T47D (cell line): Measurements from ENCODE around the gene DNAAF8.

Experiments used
- DNase-seq, 2 experiments: peaks; one replicate each; pipeline versions ENCODE4 v3.0.0 to v3.0.0-alpha.2; 2011 to 2012; ENCODE audit warnings: low read depth in 1 of 2, low spot score in 1 of 2
- JUND ChIP-seq: IDR thresholded peaks from 2 replicates; pipeline ENCODE4 v1.6.1; 2012; ENCODE audit warnings: low read depth
- in situ Hi-C: cut with HindIII; loops from 2 replicates; pipeline ENCODE4 v1.10.0; 2016; ENCODE audit warnings: low sequenced_read_pairs, low pct_unique_long_range_greater_than_20kb

Gene DNAAF8

DNA sequence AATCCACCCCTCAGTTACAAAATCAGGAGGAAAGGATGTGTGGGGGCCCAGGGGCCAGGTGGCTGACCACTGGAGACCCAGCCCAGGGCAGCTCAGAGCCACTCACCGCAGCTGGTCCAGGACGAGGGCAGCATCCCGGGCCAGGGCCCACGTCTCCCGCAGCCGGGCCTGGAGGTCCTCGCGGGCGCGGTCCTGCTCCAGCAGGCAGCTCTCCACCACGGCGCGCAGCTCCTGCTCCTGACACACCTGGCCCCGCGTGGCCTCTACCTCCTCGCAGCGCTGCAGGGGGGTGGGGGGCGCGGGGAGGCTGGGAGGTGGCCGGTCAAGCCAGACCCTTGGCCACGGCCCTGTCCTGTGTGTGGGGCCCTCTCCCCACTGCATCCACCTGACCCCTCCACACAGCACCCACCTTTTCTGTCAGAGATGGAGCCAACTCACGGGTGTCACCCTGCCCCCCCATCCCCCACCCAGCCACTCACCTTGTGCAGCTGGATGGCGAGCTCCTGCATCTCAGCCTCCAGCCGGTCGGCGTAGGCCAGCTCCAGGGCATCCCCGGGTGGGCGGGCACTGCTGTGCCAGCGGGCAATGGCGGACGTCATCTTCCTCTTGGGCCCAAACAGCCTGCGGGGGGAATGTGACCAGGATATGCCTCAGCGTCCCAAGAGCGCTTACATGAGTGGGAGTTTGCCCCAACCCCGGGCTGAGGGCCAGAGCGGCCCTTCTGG is 35.9 kb upstream of the DNAAF8 start:
- in situ Hi-C loops, result no loop called here
- no peak for TF ChIP-seq JUND
- no peak for DNase-seq

DNA sequence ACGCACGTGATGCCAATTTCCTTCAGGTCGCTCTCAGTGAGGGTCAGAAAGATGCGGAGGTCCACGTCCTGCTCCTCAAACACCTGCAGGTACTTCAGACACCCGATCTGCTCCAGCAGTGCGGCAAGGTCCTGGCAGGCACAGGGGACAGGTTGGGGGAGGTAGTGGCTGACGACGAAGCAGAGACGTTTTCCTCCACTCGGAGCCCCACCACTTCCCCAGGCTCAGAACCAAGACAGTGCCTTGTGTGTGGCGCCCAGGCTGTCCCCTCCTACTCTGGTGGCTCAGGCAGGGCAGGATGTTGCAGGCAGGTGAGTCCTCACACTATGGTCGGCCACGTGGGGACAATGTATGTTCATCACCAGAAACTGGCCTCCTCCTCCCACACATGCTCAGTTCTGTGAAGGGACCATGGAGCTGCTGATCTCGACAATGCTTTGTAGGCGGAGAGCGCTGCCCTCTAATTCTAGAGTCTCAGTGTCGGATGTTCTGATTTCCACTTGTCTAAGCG is 35.2 kb upstream of the DNAAF8 start:
- DNase-seq, result no peak
- TF ChIP-seq JUND, result no peak
- in situ Hi-C loops, result no loop called here

DNA sequence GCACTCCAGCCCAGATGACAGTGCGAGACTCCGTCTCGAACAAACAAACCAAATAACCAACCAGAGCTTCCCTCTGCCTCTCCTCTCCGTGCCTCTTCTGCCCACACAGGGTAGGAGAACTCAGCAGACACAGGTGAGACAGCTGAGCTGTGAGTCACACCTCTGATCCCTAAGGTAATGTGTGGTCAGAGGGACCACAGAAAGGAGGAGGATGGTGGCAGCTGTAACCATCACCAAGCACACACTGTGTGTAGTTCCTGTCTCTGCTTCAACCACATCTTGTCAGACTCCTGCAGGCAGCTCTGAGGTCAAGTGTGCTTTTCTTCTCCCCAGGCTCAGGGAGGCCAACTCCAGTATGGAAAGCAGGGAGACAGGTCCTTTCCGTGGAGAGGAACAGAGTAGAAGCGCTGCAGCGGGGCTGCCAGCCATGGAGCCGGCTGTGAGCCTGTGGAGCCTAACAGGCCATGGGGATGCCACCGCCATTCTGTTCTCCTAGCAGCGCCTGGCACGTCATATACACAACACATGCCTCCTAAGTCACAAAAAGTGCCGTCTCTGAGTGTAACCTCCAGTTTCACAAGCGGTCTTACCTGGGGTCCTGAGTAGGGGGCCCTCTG is 33.8 kb upstream of the DNAAF8 start:
- no peak for DNase-seq
- in situ Hi-C loops, result no loop called here
- TF ChIP-seq JUND, result no peak

DNA sequence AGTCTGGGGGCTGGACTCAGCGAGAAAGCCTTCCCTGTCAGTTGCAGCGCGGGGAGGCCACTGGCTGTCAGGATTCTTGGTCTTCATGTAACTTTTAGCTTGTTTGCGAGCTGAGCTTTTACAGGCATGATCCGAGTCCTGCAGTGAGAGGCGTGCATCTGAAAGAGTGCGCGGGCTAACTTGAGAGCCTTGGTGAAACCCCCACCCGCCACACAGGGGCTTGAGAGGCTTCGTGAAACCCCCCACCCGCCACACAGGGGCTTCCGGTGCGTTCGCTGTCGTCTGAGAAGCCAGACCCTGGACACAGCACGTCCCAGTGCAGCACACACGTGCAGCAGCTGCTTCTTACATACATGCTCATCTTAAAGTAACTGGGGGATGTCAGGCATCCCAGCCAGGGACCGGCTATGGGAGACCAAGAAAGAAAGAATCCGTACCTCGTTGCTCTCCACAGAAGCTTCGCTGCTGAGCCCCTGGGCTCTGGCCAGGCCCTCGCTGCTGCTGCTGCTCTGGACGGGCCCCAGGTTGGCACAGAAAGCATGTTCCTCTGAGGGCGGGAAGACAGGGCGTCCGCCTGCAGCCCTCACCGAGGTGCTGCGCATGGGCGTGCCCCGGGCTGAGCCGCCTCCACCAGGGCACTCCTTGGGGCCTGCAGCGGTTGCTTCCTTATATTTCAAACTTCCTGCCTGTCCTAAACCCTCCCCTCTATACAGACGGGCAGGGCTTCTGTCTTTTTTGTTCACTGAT is 33.2 kb upstream of the DNAAF8 start:
- no peak for DNase-seq
- in situ Hi-C loops, result no loop called here
- TF ChIP-seq JUND, result no peak

DNA sequence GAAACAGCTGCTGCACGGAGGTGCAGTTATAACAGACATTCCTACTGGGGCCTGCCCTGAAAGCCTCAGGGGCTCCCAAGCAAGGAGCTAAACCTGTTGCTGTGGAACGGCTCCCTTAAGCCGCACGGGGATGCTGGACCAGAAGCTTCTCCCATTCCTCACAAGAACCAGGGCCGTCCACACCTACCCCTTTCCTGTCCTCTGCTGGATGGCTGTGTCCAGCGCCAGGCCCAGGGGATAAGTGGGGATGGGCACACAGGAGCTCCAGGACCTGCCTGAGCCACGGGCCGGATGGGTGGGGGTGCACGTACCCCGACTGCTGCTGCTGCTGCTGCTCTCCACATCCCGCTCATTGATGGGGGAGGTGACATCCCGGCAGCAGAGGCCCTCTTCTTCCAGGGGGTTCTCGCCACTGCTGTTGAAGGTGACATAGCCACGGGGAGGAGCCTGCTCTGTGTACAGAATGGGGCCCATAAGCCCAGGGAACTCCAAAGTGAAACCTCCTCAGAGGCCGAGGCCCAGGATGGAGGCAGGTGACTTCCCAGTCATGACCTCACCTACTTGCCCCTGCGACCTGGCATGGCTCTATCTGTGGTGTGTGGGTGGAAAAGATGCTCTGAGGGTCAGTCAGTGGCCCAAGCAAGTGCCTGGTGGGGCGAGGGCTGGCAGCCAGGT is 32.4 kb upstream of the DNAAF8 start:
- no peak for TF ChIP-seq JUND
- in situ Hi-C loops, result no loop called here
- no peak for DNase-seq

DNA sequence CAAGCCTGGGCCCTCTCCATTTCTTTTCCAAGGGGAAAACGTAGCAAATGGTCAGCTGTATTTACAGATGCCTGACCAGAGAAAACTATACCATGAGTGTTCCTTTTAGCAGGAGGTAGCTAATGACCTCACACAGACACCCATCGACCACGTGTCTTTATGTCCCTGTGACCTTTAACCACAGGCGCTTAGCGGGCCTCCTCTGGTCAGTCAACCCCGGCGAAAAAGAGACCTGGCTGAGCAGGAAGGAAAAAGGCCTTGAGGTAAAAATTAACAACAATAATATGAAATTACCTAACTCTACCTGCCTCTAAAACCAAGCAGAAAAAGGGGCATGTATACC is 31.9 kb upstream of the DNAAF8 start:
- no peak for DNase-seq
- in situ Hi-C loops, result no loop called here
- TF ChIP-seq JUND, result no peak

DNA sequence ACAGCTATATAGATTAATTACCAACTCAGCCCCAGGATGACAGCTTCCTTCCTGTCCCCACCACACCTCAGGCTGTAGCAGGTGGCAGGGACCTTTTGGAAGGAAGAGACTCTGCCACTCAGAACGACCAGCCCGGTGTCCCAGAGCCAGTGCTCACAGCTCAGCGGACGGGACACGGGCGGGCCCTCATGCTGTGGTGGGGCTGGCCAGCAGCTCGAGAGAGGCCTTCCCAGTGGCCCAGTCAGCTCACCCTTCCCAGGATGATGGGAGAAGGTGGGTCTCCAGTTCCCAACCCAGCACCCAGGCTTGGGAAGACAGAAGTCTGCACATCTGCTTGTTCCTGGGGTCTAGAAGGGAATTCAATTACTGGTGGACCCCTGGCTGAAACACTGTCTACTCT is 30.4 kb upstream of the DNAAF8 start:
- in situ Hi-C loops, result no loop called here
- DNase-seq, result no peak
- no peak for TF ChIP-seq JUND

DNA sequence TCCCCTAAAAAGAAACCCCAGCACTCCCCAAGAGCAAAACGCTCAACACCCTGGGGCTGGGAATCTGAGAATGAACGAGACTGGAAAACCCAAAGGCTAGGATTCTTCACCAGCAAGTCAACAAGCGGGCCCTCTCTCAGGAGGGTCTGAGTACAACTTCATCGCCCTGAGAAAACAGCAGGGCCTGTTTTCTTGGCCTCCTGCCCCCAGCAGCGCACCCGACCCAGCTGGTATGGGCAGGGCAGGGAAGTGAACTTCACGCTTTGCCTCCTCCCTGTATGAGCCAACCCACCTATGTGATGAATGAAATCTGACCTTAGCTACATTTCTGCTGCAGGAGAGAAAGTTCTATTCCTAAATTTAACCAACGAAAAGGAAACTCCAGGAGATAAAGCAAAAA is 29.8 kb upstream of the DNAAF8 start:
- no peak for DNase-seq
- in situ Hi-C loops, result no loop called here
- no peak for TF ChIP-seq JUND

DNA sequence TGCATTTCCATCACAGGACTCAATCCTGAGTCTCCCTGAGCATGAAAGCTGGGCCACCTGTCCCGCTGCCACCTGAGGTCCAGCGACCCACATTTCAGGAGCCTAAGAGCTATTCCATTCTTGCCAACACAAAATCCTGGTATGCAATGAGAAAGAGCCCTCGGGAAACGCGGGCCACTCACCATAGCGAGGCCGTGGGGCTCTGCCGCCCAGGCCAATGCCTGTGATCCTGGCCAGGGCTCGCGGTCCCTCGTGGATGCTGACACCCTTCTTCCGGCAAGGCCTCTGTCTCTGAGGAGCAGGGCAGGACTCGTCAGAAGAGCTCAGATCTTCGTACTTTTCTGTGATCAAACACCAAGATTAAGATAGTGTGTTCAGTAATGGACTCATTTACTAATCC is 29.4 kb upstream of the DNAAF8 start:
- DNase-seq, result no peak
- TF ChIP-seq JUND, result no peak
- in situ Hi-C loops, result no loop called here

DNA sequence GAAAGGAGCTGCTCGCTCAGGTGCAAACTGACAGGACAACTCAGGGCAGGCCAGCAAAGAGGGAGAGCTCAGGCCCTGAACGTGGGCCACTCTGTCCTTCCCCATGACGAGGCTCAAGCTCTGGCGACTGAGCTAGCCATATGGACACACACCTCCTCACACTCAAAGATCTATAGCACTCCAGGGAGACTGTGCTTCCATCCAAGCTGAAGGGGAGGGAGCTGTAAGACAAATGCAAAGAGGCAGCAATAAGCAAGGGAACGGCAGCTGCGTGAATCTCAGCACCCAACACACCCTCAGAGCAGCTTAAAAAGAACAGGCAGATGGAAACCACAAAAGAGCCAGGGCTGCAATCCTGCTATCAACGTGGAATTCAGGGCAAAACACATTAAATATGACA is 27.5 kb upstream of the DNAAF8 start:
- in situ Hi-C loops, result no loop called here
- DNase-seq, result no peak
- no peak for TF ChIP-seq JUND

DNA sequence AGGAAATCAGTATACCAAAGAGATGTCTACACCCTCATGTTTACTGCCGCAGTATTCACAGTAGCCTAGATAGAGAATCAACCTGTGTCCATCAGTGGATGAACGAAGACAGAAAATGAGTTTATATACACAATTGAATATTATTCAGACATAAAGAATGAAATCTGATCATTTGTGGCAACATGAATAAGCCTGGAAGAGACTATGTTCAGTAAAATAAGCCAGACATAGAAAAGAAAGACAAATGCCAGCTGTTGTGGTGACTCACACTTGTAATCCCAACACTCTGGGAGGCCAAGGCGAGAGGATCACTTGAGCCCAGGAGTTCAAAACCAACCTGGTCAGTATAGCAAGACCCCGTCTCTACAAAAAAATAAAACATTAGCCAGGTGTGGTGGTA is 24.9 kb upstream of the DNAAF8 start:
- in situ Hi-C loops, result no loop called here
- no peak for DNase-seq

DNA sequence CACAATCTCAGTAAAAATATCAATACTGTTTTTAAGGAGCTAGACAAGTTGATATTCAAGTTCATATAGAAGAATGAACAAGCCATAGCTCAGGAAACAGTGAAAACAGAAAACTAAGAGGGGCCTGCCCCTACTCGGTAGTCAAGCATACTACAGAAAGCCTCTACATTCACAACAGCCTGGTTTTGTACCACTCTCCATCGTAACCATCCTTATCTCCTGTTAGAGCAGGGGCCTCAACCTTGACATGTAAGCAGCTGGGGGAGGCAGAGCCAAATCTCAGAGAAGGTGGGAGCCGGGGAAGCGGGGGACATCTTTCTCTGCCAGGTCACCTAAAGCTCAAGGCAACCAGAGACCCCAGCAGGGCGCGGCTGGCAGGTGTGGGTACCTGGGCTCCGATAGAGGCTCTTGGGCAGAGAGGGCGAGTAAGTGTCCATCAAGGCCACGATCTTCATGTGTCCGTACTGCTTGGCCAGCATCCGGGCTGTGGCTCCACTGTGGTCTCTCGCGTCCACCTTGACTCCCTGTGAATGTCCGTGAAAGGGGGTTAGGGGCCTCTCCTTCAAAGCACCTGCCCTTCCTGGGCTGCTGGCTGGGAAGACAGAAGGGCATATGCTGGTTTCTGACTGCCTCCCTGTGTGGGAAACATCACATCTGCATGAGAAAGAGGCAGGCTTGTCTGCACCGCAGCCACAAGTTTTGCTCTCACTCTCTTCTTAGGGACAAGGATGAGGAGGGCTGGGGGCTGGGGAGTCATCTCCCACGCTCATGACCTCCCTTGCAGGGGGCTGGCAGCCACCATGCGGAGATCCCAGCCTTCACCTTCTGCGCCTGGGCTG is 20.5 kb upstream of the DNAAF8 start:
- in situ Hi-C loops, result no loop called here
- no peak for TF ChIP-seq JUND
- no peak for DNase-seq

More for the DNA sequence above, 24.9 kb upstream of the DNAAF8 start:
- no peak for TF ChIP-seq JUND
